Measurements from ENCODE around the gene DSP.

- no peak for TF ChIP-seq CTCF (IDR thresholded peaks at IDR 0.05)
- TF ChIP-seq POLR2AphosphoS5 (IDR thresholded peaks at IDR 0.05; ENCODE audit: low read depth, low read length) = no peak
These were observed 40.7 kb upstream of the DSP start for GRCh38 chr6:7500752-7501282.

All from Panc1 (cell line).